Measurements from ENCODE around the gene ZNF407. TPM values are rescaled to one million over a fixed set of nuclear protein-coding genes. Genes with fewer than 3 reads are reported as not detected.

Gene ZNF407
- total and polyA plus RNA-seq, 2 donors from 2014 or later: 2.5 to 17.8 TPM

- FAIRE-seq (no peak), DNase-seq (no peak)
- Histone ChIP-seq H3K4me1 (ENCODE audit: control insufficient read depth in 2 of 3, insufficient read depth in 2 of 3, low read depth in 1 of 3, low read length in 3 of 3) (no peaks in the 10 kb centered on the region), H3K9ac (ENCODE audit: low read length in 3 of 3) (no peak overlapping the region), H3K4me3 (ENCODE audit: low read length in 3 of 3) (no peak overlapping the region), H3K27ac (ENCODE audit: low read depth in 2 of 2, low read length in 2 of 2) (no peak overlapping the region), H3K9me3 (ENCODE audit: control insufficient read depth in 2 of 3, insufficient read depth in 1 of 3, low read length in 3 of 3) (no peaks in the 10 kb centered on the region), H3K27me3 (ENCODE audit: control insufficient read depth, insufficient read depth, low read length) (no peaks in the 10 kb centered on the region), H3K36me3 (ENCODE audit: control insufficient read depth in 2 of 3, insufficient read depth in 3 of 3, low read length in 3 of 3) (no peaks in the 10 kb centered on the region)
- TF ChIP-seq, protein P1, sequence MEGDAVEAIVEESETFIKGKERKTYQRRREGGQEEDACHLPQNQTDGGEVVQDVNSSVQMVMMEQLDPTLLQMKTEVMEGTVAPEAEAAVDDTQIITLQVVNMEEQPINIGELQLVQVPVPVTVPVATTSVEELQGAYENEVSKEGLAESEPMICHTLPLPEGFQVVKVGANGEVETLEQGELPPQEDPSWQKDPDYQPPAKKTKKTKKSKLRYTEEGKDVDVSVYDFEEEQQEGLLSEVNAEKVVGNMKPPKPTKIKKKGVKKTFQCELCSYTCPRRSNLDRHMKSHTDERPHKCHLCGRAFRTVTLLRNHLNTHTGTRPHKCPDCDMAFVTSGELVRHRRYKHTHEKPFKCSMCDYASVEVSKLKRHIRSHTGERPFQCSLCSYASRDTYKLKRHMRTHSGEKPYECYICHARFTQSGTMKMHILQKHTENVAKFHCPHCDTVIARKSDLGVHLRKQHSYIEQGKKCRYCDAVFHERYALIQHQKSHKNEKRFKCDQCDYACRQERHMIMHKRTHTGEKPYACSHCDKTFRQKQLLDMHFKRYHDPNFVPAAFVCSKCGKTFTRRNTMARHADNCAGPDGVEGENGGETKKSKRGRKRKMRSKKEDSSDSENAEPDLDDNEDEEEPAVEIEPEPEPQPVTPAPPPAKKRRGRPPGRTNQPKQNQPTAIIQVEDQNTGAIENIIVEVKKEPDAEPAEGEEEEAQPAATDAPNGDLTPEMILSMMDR (IDR thresholded peaks at IDR 0.05; ENCODE audit: borderline replicate concordance, extremely low read depth, insufficient read depth): no peak
- intact Hi-C loops (cut with DNase I): no loop called here
Observed at GRCh38 chr18:74873629-74874028, 276.0 kb downstream of the ZNF407 start.

DNA sequence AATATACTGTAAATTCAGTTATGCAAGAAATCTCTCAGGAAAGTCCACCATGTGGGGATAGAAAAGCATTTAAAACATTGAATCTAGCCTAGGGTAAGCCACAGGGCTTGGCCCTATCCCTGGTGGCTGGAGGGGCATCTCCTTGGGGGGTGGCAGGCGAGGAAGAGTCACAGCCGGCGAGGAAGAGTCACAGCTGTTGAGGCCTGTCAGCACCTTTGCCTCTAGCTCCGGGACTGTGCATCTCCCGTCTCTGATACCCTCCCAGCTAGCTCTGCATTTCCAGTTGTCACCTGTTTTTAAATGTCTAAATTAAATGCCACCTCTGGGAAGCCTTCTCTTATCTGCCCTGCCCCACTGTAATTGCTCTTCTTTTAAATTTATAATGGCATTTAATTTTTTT lies 276.7 kb downstream of the ZNF407 start:
- no peaks in the 10 kb centered on the region for H3K4me1 ChIP-seq (ENCODE audit: control insufficient read depth in 2 of 3, insufficient read depth in 2 of 3, low read depth in 1 of 3, low read length in 3 of 3)
- FAIRE-seq (no peak), DNase-seq (no peak)
- TF ChIP-seq, protein P1 (IDR thresholded peaks at IDR 0.05; ENCODE audit: borderline replicate concordance, extremely low read depth, insufficient read depth): no peak
- no peak overlapping the region for H3K9ac ChIP-seq (ENCODE audit: low read length in 3 of 3)
- no peak overlapping the region for H3K4me3 ChIP-seq (ENCODE audit: low read length in 3 of 3)
- no peak overlapping the region for H3K27ac ChIP-seq (ENCODE audit: low read depth in 2 of 2, low read length in 2 of 2)
- intact Hi-C loops (cut with DNase I): no loop called here
- no peaks in the 10 kb centered on the region for H3K9me3 ChIP-seq (ENCODE audit: control insufficient read depth in 2 of 3, insufficient read depth in 1 of 3, low read length in 3 of 3)
- H3K36me3 ChIP-seq (ENCODE audit: control insufficient read depth in 2 of 3, insufficient read depth in 3 of 3, low read length in 3 of 3): no peaks in the 10 kb centered on the region
- H3K27me3 ChIP-seq (ENCODE audit: control insufficient read depth, insufficient read depth, low read length): no peaks in the 10 kb centered on the region

GRCh38 chr18:74876630-74877243 lies 279.1 kb downstream of the ZNF407 start:
- DNase-seq: no peak
- no peak overlapping the region for H3K27ac ChIP-seq (ENCODE audit: low read depth in 2 of 2, low read length in 2 of 2)
- H3K4me3 ChIP-seq (ENCODE audit: low read length in 3 of 3): no peak overlapping the region
- no peaks in the 10 kb centered on the region for H3K4me1 ChIP-seq (ENCODE audit: control insufficient read depth in 2 of 3, insufficient read depth in 2 of 3, low read depth in 1 of 3, low read length in 3 of 3)
- peaks cover 0 to 2% (median 0%) of the 10 kb centered on the region in 3 donors for H3K36me3 ChIP-seq (ENCODE audit: control insufficient read depth in 2 of 3, insufficient read depth in 3 of 3, low read length in 3 of 3)
- intact Hi-C loops (cut with DNase I): no loop called here
- no peak for FAIRE-seq
- no peaks in the 10 kb centered on the region for H3K27me3 ChIP-seq (ENCODE audit: control insufficient read depth, insufficient read depth, low read length)
- no peaks in the 10 kb centered on the region for H3K9me3 ChIP-seq (ENCODE audit: control insufficient read depth in 2 of 3, insufficient read depth in 1 of 3, low read length in 3 of 3)
- no peak overlapping the region for H3K9ac ChIP-seq (ENCODE audit: low read length in 3 of 3)
- TF ChIP-seq, protein P1 (IDR thresholded peaks at IDR 0.05; ENCODE audit: borderline replicate concordance, extremely low read depth, insufficient read depth): no peak

DNA sequence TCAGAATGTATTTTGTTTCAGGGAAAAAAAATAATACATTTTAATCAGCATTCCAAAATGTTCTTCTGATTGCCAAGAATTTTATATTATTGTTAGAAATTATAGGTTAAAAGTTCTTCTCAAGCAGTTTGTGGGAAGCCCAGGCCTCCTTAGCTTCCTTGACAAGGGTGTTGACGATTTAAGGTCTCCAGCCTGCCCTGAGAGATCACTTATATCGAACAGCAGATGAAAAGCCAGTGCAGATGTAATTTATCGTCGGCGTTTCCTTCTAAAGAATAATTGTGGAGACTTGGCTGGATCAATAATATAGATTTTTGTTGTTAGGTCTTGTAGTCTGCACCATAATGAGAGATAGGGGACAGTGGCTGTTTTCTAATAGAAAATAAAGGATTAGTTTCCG lies 280.6 kb downstream of the ZNF407 start:
- no peaks in the 10 kb centered on the region for H3K9me3 ChIP-seq (ENCODE audit: control insufficient read depth in 2 of 3, insufficient read depth in 1 of 3, low read length in 3 of 3)
- no peaks in the 10 kb centered on the region for H3K27me3 ChIP-seq (ENCODE audit: control insufficient read depth, insufficient read depth, low read length)
- FAIRE-seq: no peak
- TF ChIP-seq, protein P1 (IDR thresholded peaks at IDR 0.05; ENCODE audit: borderline replicate concordance, extremely low read depth, insufficient read depth): no peak
- no peak for DNase-seq
- intact Hi-C loops (cut with DNase I): no loop called here
- no peak overlapping the region for H3K9ac ChIP-seq (ENCODE audit: low read length in 3 of 3)
- H3K27ac ChIP-seq (ENCODE audit: low read depth in 2 of 2, low read length in 2 of 2): no peak overlapping the region
- no peaks in the 10 kb centered on the region for H3K4me1 ChIP-seq (ENCODE audit: control insufficient read depth in 2 of 3, insufficient read depth in 2 of 3, low read depth in 1 of 3, low read length in 3 of 3)
- no peak overlapping the region for H3K4me3 ChIP-seq (ENCODE audit: low read length in 3 of 3)
- H3K36me3 ChIP-seq (ENCODE audit: control insufficient read depth in 2 of 3, insufficient read depth in 3 of 3, low read length in 3 of 3): peaks cover 0 to 2% (median 0%) of the 10 kb centered on the region in 3 donors
